Measurements from ENCODE around the gene SORBS2.

DNA sequence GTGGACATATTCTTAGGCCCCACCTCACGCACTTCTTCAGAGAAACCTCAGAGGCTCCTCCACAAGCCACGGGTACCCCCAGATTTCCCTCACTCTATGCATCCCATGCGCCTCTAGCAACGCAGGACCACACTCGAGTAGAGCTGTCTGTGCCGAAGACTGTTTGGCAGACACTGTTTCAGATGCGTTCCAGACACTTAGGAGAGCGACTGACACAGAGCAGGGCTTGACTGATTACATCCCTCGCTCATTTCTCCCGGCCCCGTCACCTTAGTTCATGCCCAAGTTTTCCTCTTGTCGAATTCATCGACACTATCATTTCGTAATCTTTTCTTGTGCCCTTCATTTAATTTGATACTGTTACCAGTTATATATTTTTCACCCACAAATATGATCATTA, 15.0 kb downstream of the SORBS2 start:
- no peak for TF ChIP-seq ATF3 (CRISPR knock-in tag; conservative IDR thresholded peaks at IDR 0.05)
- no peak for TF ChIP-seq MXD4 (CRISPR knock-in tag; IDR thresholded peaks at IDR 0.05; ENCODE audit: borderline replicate concordance)
- TF ChIP-seq, protein P1, sequence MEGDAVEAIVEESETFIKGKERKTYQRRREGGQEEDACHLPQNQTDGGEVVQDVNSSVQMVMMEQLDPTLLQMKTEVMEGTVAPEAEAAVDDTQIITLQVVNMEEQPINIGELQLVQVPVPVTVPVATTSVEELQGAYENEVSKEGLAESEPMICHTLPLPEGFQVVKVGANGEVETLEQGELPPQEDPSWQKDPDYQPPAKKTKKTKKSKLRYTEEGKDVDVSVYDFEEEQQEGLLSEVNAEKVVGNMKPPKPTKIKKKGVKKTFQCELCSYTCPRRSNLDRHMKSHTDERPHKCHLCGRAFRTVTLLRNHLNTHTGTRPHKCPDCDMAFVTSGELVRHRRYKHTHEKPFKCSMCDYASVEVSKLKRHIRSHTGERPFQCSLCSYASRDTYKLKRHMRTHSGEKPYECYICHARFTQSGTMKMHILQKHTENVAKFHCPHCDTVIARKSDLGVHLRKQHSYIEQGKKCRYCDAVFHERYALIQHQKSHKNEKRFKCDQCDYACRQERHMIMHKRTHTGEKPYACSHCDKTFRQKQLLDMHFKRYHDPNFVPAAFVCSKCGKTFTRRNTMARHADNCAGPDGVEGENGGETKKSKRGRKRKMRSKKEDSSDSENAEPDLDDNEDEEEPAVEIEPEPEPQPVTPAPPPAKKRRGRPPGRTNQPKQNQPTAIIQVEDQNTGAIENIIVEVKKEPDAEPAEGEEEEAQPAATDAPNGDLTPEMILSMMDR (IDR thresholded peaks at IDR 0.05), result no peak
- no peak for TF ChIP-seq ZNF232 (CRISPR knock-in tag; IDR thresholded peaks at IDR 0.05)
- TF ChIP-seq, protein P2, sequence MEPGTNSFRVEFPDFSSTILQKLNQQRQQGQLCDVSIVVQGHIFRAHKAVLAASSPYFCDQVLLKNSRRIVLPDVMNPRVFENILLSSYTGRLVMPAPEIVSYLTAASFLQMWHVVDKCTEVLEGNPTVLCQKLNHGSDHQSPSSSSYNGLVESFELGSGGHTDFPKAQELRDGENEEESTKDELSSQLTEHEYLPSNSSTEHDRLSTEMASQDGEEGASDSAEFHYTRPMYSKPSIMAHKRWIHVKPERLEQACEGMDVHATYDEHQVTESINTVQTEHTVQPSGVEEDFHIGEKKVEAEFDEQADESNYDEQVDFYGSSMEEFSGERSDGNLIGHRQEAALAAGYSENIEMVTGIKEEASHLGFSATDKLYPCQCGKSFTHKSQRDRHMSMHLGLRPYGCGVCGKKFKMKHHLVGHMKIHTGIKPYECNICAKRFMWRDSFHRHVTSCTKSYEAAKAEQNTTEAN (CRISPR knock-in tag; IDR thresholded peaks at IDR 0.05), result no peak
- no peak for TF ChIP-seq ZNF281 (CRISPR knock-in tag; IDR thresholded peaks at IDR 0.05)
- TF ChIP-seq NR3C1 (CRISPR knock-in tag; conservative IDR thresholded peaks at IDR 0.05; ENCODE audit: low read depth), result no peak

Measured in WTC11 (cell line).